HepG2 (cell line): ENCODE data around the gene NDUFAF3.

Experiments
- CBX5 ChIP-seq: sonication (generic); formaldehyde crosslinking; IDR thresholded peaks from 2 replicates; pipeline ENCODE4 v1.4.0; 2020; ENCODE audit warnings: missing genetic modification reagents, borderline replicate concordance
- CTCF ChIP-seq: sonication (generic); formaldehyde crosslinking; IDR thresholded peaks from 2 replicates; pipeline ENCODE4 v1.5.0; 2020; ENCODE audit warnings: mild to moderate bottlenecking, missing genetic modification reagents, moderate library complexity
- EEA1 ChIP-seq: sonication (generic); formaldehyde crosslinking; IDR thresholded peaks from 2 replicates; pipeline ENCODE4 v1.5.1; 2020; ENCODE audit warnings: mild to moderate bottlenecking, missing genetic modification reagents, borderline replicate concordance
- ONECUT2 ChIP-seq: sonication (generic); formaldehyde crosslinking; IDR thresholded peaks from 2 replicates; pipeline ENCODE4 v1.4.0; 2020; ENCODE audit warnings: missing genetic modification reagents
- POLR2A ChIP-seq, 2 experiments: IDR thresholded peaks; 2 replicates each; pipeline ENCODE4 v1.6.1; 2011; ENCODE audit warnings: low read depth in 2 of 2, low read length in 2 of 2, mild to moderate bottlenecking in 1 of 2, moderate library complexity in 1 of 2; ENCODE audit not compliant: insufficient read depth in 1 of 2
- ZMYM2 ChIP-seq: sonication (generic); formaldehyde crosslinking; IDR thresholded peaks from 2 replicates; pipeline ENCODE4 v1.8.0; 2022; ENCODE audit warnings: mild to moderate bottlenecking, missing genetic modification reagents
- ZNF282 ChIP-seq: fragments of 450-650 bp; IDR thresholded peaks from 2 replicates; pipeline ENCODE4 v1.6.1; 2018; ENCODE audit not compliant: partially characterized antibody
- ZNF563 ChIP-seq: sonication (generic); formaldehyde crosslinking; IDR thresholded peaks from 2 replicates; pipeline ENCODE4 v1.8.0; 2022; ENCODE audit warnings: mild to moderate bottlenecking, moderate library complexity, missing genetic modification reagents
- TF ChIP-seq, protein P1 (sequence below): sonication (generic); formaldehyde crosslinking; IDR thresholded peaks from 2 replicates; pipeline ENCODE4 v1.4.0; 2020; ENCODE audit warnings: missing genetic modification reagents; ENCODE audit errors: not compliant biosample characterization

DNA sequence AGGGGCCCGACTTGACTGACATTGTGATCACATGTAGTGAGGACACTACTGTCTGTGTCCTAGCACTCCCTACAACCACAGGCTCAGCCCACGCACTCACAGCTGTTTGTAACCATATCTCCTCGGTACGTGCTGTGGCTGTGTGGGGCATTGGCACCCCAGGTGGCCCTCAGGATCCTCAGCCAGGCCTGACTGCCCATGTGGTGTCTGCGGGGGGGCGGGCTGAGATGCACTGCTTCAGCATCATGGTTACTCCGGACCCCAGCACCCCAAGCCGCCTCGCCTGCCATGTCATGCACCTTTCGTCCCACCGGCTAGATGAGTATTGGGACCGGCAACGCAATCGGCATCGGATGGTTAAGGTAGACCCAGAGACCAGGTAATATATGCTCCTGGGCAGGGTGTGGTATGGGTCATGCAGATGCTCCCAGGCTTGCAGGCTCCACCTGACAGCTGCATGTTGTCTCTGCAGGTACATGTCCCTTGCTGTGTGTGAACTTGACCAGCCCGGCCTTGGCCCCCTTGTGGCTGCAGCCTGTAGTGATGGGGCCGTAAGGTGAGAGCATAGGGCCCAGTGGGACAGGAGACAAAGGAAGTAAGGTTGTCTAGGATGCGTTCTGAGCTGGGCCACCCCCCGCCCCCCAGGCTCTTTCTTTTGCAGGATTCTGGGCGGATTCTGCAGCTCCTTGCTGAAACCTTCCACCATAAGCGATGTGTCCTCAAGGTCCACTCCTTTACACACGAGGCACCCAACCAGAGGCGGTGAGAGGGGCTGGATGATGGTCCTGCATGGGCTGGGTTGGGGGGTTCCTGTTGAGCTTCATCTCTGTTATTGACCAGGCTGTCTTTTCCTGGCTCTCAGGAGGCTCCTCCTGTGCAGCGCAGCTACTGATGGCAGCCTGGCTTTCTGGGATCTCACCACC is 7.9 kb upstream of the NDUFAF3 start:
- TF ChIP-seq, protein P1, sequence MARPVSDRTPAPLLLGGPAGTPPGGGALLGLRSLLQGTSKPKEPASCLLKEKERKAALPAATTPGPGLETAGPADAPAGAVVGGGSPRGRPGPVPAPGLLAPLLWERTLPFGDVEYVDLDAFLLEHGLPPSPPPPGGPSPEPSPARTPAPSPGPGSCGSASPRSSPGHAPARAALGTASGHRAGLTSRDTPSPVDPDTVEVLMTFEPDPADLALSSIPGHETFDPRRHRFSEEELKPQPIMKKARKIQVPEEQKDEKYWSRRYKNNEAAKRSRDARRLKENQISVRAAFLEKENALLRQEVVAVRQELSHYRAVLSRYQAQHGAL (CRISPR knock-in tag), result no peak
- TF ChIP-seq ONECUT2 (CRISPR knock-in tag) (no peak), ZNF563 (CRISPR knock-in tag) (no peak), ZMYM2 (no peak), CTCF (CRISPR knock-in tag) (peak; percentile 67), EEA1 (CRISPR knock-in tag) (no peak), ZNF282 (no peak), CBX5 (CRISPR knock-in tag) (no peak), POLR2A (IDR thresholded peaks at IDR 0.05; ENCODE audit: insufficient read depth in 1 of 2, low read depth in 2 of 2, low read length in 2 of 2) (peak in 1 of 2 experiments; percentile 38; a peak in 1 of 4 replicates)
